Bone marrow (tissue), 2 donors: Measurements from ENCODE around the gene ANTKMT.

Source experiments
- DNase-seq, 2 donors: peaks; one replicate each; lab custom pipeline; 2025; lab: John Stamatoyannopoulos, UW

ANTKMT gene

DNA sequence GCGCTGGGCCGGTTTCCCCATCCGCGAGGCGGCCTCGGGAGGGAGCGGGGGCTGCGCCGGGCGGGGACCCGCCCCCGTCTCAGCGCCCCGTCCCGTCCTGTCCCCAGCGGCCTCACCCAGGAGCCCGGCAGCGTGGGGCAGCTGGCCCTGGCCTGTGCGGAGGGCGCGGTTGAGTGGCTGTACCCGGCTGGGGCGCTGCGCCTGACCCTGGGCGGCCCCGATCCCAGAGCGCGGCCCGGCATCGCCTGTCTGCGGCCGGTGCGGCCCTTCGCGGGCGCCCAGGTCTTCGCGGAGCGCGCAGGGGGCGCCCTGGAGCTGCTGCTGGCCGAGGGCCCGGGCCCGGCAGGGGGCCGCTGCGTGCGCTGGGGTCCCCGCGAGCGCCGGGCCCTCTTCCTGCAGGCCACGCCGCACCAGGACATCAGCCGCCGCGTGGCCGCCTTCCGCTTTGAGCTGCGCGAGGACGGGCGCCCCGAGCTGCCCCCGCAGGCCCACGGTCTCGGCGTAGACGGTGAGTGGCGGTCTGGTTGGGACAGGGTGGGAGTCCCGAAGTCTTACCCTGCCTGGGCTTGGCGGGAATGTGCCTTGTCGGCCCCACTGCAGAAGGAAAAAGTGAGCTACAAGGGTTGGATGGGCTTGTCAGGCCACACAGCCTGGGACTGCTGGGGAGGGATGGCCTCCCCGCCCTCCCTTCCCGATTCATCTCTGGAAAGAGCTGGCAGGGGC is 5.3 kb upstream of the ANTKMT start:
- DNase-seq, result no peak

GRCh38 chr16:716200-716568 is 4.8 kb upstream of the ANTKMT start:
- DNase-seq, result no peak

- DNase-seq, result no peak
Measured at GRCh38 chr16:716768-717325, 4.1 kb upstream of the ANTKMT start.

GRCh38 chr16:717450-718245 is 3.3 kb upstream of the ANTKMT start:
- no peak for DNase-seq

DNA sequence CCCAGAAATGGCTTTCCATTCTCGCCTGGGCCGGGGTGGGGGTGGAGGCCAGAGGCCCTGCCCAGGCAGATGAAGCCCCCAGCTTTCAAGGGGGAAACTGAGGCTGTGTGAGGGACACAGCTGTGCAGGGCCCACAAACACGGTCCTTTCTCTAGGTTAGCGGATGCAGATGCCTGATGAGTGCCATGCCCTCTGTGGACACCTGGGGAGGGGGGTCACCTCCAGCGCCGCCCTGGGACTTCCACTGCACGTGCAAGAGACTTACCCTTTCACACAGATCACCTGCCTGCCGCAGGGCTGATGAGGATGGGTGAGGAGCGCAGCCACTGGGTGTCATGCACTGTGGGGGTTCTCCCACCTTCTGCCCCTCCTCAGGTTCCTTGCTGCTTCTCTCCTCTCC is 2.6 kb upstream of the ANTKMT start:
- DNase-seq, result no peak

DNA sequence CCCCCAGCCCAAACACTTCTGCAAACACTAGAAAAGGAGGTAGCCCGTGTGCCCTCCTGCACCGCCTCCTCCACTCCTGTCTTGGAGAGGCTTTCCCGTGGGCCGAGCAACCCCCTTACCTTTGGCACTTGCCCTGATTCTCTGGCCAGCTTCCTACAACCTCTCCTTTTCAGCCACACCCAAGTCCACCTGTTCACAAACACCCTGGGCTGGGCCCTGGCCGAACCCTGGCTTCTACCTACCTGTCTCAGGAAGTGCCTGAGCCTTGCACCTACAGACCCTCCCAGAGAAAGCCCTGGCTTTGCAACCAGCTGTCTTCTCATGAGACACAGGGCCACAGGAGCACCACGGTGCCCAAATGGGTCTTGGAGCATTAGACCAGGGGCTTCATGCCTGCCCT is 2.0 kb upstream of the ANTKMT start:
- no peak for DNase-seq

DNA sequence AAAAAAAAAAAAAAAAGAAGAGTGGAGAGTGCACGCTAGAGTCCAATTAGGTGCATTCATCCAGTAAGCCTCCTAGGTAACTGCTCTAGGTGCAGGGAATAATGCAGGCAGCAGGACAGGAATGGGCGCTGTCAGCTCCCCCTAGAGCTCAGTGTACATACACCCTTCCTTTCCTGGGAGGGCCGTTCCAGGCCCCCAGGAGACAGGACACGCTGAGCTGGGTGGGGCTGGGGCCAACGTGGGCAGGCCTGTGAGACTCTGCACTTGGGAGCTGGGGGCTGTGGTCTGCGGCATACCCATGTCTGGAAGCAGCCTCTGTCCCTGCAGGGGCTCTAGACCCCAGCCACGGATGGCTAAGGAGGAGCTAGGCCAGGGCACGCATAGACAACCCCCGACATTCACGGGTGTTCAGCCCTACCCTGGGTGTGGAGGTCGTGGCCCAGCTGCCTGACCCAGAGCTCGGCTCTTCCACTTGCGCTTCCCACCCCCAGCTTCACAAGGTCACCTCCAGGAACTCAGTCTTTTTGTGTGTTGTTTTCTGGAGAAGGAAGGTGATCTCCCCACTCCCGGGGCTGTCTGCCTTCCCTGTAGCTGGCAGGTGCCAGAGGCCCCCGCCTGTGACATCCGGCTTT is 1.0 kb upstream of the ANTKMT start:
- no peak for DNase-seq

- DNase-seq, result no peak
Measured at GRCh38 chr16:720447-720989, 428 bp upstream of the ANTKMT start.

- no peak for DNase-seq
Measured at GRCh38 chr16:721765-722540, 1.0 kb downstream of the ANTKMT start.

GRCh38 chr16:722835-723633 is 2.1 kb downstream of the ANTKMT start:
- DNase-seq, result no peak

DNA sequence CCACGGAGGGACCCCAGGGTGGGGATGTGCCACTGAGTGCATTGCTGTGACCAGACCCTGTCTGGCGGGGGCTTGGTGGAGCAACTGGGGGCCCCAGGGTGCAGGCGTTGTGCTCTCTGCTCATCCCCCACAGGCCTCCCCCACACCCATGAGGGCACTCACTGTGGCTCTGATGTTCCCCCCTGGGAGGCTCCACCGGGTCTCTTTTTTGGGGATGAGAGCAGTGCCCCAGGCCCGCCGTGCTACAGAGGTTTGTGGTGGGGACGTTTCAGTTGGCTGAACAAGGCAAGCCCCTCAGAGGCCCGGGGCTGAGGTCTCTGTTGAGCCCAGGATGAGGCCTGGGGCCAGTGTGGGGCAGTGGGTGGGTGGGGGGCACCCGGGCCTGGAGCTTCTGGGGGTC is 2.7 kb downstream of the ANTKMT start:
- DNase-seq, result no peak

DNA sequence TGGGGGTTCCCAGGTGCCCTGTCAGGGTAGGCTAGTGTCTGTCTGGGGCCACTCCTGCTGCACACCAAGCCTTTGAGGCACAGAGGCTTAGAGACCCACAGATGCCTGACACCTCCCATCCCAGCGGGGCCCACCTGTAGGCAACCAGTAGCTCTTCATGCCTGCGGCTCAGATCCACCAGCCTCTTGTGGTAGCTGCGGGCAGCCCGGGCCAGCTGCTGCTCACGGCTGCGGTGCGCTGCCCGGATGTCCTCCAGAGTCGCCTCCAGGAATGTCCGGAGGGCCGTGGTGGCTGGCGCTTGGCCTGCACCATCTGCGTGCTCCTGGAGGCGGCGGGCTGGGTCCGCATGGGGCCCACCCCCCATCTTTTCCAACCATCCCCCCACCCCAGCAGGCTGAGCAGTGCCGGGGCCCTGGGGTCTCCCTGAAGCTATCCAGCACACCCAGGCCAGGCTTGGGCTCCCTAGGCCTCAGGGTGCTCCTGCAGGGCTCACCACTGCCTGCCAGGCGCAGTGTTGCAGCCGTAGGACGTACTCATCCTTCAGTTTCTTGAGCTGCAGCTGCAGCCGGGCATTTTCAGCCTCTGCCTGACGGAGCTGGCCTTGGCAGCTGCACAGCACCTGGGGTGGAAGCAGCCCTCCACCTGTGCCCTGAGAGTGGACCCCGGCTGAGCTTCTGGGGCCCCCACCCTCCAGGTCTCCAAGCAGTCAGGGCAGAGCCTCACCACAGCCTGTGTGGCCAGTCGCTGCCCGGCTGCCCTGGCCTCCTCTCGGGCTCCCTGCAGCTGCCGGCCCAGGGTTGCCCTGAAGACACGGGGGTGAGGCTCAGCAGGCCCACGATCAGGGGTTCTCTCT is 3.5 kb downstream of the ANTKMT start:
- no peak for DNase-seq

DNA sequence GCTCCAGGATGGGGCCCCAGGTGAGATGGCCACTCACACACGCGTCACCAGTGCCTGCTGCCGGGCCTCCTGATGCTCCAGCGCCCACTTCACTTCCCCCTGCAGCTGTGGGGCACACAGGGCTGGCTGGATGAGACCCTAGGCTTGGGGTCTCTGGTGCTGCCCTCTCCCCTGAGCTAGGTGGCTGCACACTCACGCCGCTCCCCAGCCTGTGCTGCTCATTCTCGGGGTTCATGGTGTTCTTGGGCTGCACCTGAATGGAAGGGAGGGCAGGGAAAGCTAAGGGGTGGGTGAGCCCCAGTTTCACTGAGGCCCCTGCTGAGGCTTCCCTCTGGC is 4.1 kb downstream of the ANTKMT start:
- no peak for DNase-seq

GRCh38 chr16:725463-726187 is 4.7 kb downstream of the ANTKMT start:
- no peak for DNase-seq

GRCh38 chr16:726188-726437 is 5.2 kb downstream of the ANTKMT start:
- DNase-seq, result no peak

- no peak for DNase-seq
Measured at GRCh38 chr16:726438-727290, 5.7 kb downstream of the ANTKMT start, which contains the start of the genes CCDC78 and HAGHL. Gene CCDC78, minus strand, starts transcription at chr16:726443. Its CDS starts 76 bp downstream, at chr16:726367. Gene HAGHL, plus strand, starts transcription at chr16:727106. Its CDS starts 404 bp downstream, at chr16:727510.

DNA sequence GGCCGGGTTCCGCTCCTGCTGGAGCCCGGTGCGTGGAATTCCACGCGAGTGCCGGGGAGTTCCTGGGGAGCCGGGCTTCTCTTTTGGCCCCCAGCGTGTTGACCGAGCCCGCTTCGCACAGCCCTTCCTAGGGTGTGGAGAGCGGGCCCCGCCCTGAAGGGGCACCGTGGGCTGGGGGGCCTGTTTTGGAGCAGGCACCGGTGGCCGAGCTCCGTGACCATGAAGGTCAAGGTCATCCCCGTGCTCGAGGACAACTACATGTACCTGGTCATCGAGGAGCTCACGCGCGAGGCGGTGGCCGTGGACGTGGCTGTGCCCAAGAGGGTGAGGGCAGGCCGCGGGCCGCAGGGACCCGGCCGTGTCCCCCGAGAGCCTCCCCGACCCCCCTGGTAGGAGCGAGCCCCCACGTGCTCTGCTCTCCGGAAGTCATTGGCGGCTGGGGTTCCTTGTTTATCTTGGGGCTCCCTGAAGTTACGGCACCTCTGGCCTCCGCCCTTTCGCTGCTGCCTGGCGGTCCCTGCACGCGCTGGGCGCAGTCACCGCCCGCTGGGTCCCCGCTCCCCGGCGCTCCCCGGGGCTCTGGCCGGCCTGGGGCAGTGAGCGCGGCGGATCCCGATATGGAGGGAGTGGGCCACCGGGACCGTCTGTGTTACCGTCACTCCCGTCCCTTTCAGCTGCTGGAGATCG is 6.5 kb downstream of the ANTKMT start:
- no peak for DNase-seq
